ENCODE results near the gene UCHL5.

Gene UCHL5

DNA sequence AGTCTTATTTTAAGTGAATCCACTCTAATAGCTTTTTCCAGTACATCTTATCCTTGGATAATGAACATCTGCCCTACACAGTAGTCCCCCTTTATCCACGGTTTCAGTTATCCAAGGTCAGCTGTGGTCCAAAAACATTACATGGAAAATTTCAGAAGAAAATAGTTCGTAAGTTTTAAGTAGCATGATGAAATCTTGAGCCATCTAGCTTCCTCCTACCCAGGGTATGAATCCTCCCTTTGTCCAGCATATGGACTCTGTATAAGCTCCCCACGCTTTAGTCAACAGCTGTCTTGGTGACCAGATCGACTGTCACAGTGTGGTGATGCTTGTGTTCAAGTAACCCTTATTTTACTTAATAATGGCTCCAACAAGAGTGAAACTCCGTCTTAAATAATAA lies 43.5 kb upstream of the UCHL5 start:
- no peak for TF ChIP-seq CTCF (IDR thresholded peaks at IDR 0.05; ENCODE audit: insufficient read depth, missing control alignments)
- no peak for FAIRE-seq
- DNase-seq (ENCODE audit: insufficient read length, low spot score) = no peak

GRCh38 chr1:193094112-193094511 lies 35.0 kb upstream of the UCHL5 start:
- FAIRE-seq (no peak), DNase-seq (ENCODE audit: insufficient read length, low spot score) (no peak)
- no peak for TF ChIP-seq CTCF (IDR thresholded peaks at IDR 0.05; ENCODE audit: insufficient read depth, missing control alignments)

DNA sequence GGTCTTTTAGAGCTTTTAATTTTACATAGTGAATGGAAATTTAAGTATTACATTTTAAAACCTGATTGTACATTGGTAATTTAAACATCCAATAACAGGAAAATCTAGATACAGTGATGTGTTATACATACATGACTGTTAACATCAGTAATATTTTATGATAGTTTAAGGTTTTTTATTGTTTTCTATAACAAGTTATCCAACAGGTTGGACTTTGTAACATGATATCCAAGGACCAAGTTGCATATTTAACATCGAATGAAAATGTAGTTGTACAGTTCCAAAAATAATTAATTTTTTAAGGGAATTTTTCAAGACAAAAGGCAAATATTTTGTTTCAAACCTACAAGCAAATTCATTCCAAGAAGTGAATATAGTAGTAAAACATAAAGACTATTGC lies 31.7 kb upstream of the UCHL5 start:
- no peak for DNase-seq (ENCODE audit: insufficient read length, low spot score)
- peak; percentile 72 for FAIRE-seq
- no peak for TF ChIP-seq CTCF (IDR thresholded peaks at IDR 0.05; ENCODE audit: insufficient read depth, missing control alignments)

GRCh38 chr1:193087893-193088292 lies 28.7 kb upstream of the UCHL5 start:
- DNase-seq (ENCODE audit: insufficient read length, low spot score) (no peak), FAIRE-seq (no peak)
- no peak for TF ChIP-seq CTCF (IDR thresholded peaks at IDR 0.05; ENCODE audit: insufficient read depth, missing control alignments)

GRCh38 chr1:193086342-193086741 lies 27.2 kb upstream of the UCHL5 start:
- DNase-seq (ENCODE audit: insufficient read length, low spot score) (no peak), FAIRE-seq (no peak)
- TF ChIP-seq CTCF (IDR thresholded peaks at IDR 0.05; ENCODE audit: insufficient read depth, missing control alignments) = no peak

- FAIRE-seq = no peak
- no peak for DNase-seq (ENCODE audit: insufficient read length, low spot score)
- no peak for TF ChIP-seq CTCF (IDR thresholded peaks at IDR 0.05; ENCODE audit: insufficient read depth, missing control alignments)
Measured at GRCh38 chr1:193085263-193085662, 26.1 kb upstream of the UCHL5 start.

DNA sequence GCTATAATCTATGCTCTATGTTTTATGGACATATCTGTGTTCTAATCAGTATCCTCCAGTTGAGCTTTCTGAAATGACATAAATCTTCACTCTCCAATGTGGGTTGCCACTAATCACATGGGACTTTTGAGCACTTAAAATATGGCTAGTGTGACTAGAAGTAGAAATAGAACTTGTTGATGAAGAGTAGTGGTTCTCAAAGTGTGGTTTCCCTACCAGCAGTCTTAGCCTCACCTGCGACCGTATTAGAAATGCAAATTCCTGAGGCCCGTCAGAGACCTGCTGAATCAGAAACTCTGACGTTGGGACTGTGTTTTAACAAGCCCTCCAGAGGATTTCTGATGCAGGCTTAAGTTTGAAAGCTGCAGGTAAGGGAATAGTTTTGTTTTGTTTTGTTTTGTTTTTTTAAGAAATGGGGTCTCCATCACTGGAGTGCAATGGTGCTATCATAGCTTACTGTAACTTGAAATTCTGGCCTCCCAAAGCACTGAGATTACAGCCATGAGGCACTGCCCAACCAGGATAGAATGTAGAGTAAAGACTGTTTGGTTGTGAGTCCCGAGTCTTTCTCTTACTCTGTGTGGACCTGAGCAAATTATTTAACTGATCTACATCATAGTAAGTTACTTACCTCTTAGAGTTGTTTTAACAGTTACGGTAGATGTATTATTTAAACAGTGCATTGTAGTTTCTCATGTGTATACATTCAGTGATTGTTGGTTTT lies 24.4 kb upstream of the UCHL5 start:
- no peak for TF ChIP-seq CTCF (IDR thresholded peaks at IDR 0.05; ENCODE audit: insufficient read depth, missing control alignments)
- DNase-seq (ENCODE audit: insufficient read length, low spot score) (no peak), FAIRE-seq (no peak)

All from D721Med (cell line).